Loucy (cell line): ENCODE measurements around the gene RING1.
A peak's percentile ranks its signal among the peaks of the same experiment; 100 is the strongest.

Experiments
- H2AFZ ChIP-seq: fragments of 200-600 bp; sonication (generic); 2 replicates; pipeline ENCODE4 v1.6.0; 2016; ENCODE audit warnings: antibody characterized with exemption, mild to moderate bottlenecking, low read length, moderate library complexity
- H3F3A ChIP-seq: fragments of 200-600 bp; 2 replicates; pipeline ENCODE4 v1.6.0; 2016; ENCODE audit warnings: antibody characterized with exemption, low read depth, mild to moderate bottlenecking
- H3K27me3 ChIP-seq: fragments of 200-600 bp; sonication (generic); 2 replicates; pipeline ENCODE4 v1.6.1; 2014; ENCODE audit warnings: low read length, mild to moderate bottlenecking; ENCODE audit not compliant: insufficient read depth, poor library complexity, severe bottlenecking
- H3K36me3 ChIP-seq: fragments of 200-600 bp; sonication (generic); 2 replicates; pipeline ENCODE4 v1.6.1; 2016; ENCODE audit warnings: low read length; ENCODE audit not compliant: insufficient read depth
- H3K4me1 ChIP-seq: fragments of 200-600 bp; sonication (generic); 2 replicates; pipeline ENCODE4 v1.5.1; 2014; ENCODE audit warnings: low read length, mild to moderate bottlenecking; ENCODE audit not compliant: insufficient read depth, poor library complexity, severe bottlenecking
- H3K4me2 ChIP-seq: fragments of 200-600 bp; sonication (generic); 2 replicates; pipeline ENCODE4 v1.6.0; 2014; ENCODE audit warnings: antibody characterized with exemption, low read length, low read depth, mild to moderate bottlenecking; ENCODE audit not compliant: poor library complexity, severe bottlenecking
- H3K4me3 ChIP-seq: fragments of 200-600 bp; sonication (generic); 2 replicates; pipeline ENCODE4 v1.5.1; 2014; ENCODE audit warnings: low read length, mild to moderate bottlenecking, mixed read lengths; ENCODE audit not compliant: poor library complexity, severe bottlenecking
- H3K79me2 ChIP-seq: fragments of 200-600 bp; sonication (generic); 2 replicates; pipeline ENCODE4 v1.6.1; 2014; ENCODE audit warnings: low read length; ENCODE audit not compliant: insufficient read depth
- H3K9ac ChIP-seq: fragments of 200-600 bp; sonication (generic); 2 replicates; pipeline ENCODE4 v1.6.0; 2014; ENCODE audit warnings: mild to moderate bottlenecking, low read depth, low read length, moderate library complexity; ENCODE audit not compliant: poor library complexity, severe bottlenecking
- H3K9me2 ChIP-seq: fragments of 200-600 bp; sonication (generic); replicated peaks from 2 replicates; pipeline ENCODE4 v1.6.1; 2016; ENCODE audit warnings: low read depth, low read length, mixed read lengths
- H3K9me3 ChIP-seq: fragments of 200-600 bp; sonication (generic); 2 replicates; pipeline ENCODE4 v1.6.1; 2014; ENCODE audit warnings: mild to moderate bottlenecking, antibody characterized with exemption, low read length, low read depth; ENCODE audit not compliant: insufficient read depth
- H4K20me1 ChIP-seq: fragments of 200-600 bp; sonication (generic); 2 replicates; pipeline ENCODE4 v1.6.0; 2014; ENCODE audit warnings: antibody characterized with exemption, low read length, mild to moderate bottlenecking; ENCODE audit not compliant: insufficient read depth, poor library complexity, severe bottlenecking
- EZH2phosphoT487 ChIP-seq: fragments of 200-600 bp; IDR thresholded peaks from 2 replicates; pipeline ENCODE4 v1.6.1; 2018; ENCODE audit warnings: antibody characterized with exemption, mild to moderate bottlenecking, moderate library complexity, borderline replicate concordance
- TF ChIP-seq, protein P1 (sequence below): fragments of 200-600 bp; sonication (generic); conservative IDR thresholded peaks from 2 replicates; pipeline ENCODE4 v1.5.1; 2014; ENCODE audit warnings: mild to moderate bottlenecking, antibody characterized with exemption, low read length

Gene RING1

DNA sequence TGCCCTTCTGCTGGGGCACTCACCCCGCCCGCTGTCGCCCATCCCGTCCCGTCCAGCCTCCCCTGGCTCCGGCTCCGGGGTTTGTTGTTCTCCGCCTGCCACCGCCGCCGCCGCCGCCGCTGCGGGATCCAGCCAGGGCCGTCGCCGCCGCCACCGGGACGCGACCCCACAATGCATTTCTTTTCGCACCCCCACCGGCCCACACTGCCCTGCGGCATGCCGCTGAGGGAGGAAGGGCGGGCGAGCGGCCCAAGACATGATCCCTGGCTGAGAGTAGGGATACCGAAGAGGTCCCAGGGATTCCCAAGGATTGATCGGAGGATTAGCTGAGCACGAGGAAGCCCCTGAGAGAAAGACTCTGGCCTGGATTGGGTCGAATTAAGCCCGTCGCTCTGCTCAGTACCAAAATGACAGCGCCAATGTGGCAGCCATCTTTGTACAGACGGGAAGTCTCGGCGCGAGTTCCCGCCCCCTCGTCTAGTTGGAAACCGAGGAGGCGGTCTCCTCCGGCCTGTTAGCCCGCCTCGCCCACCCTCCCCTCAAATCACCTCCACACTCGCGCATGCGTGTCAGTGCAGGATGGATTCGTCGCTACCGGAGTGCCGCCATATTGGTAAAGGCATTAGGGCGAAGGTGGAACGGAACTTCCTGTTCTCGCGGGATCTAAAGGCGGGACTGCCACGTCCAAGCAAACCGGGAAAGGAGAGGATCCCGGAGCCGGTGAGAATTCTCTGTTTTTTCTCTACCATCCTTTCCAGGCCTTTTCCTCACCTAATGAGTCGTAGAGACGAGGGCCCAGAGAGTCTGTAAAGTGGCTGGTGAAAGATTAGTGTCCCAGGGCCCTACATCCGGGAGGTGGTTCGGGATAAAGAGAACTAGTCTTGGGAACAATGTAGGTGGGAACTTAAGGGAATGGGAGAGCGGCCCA lies 7.8 kb upstream of the RING1 start, which contains the start of the genes RXRB and SLC39A7:
RXRB (minus strand) TSS at position 447 of the 928 bp plus-strand sequence; CDS start at position 258, 189 bp downstream.
SLC39A7 (plus strand) TSS at position 649 of the 928 bp plus-strand sequence. CDS start 379 bp downstream, outside the sequence.
- Histone ChIP-seq H3K27me3 (no peaks in the 10 kb centered on the region), H4K20me1 (peaks cover 60% of the 10 kb centered on the region), H3K36me3 (peaks cover 29% of the 10 kb centered on the region; the same call in 1 of the 2 replicates), H3K4me1 (peaks cover 64% of the 10 kb centered on the region), H3F3A (0 out of 2 replicates have a peak, but pooled peaks cover 5% of the 10 kb centered on the region), H3K4me2 (peak within 1 kb of the TSS; percentile 99), H3K79me2 (peaks cover 82% of the 10 kb centered on the region), H3K9me3 (no peaks in the 10 kb centered on the region), H3K4me3 (peak within 1 kb of the TSS; percentile 87), H2AFZ (peak within 1 kb of the TSS; percentile 95), H3K9me2 (no peaks in the 10 kb centered on the region), H3K9ac (peak within 1 kb of the TSS; percentile 87)
- TF ChIP-seq, protein P1, sequence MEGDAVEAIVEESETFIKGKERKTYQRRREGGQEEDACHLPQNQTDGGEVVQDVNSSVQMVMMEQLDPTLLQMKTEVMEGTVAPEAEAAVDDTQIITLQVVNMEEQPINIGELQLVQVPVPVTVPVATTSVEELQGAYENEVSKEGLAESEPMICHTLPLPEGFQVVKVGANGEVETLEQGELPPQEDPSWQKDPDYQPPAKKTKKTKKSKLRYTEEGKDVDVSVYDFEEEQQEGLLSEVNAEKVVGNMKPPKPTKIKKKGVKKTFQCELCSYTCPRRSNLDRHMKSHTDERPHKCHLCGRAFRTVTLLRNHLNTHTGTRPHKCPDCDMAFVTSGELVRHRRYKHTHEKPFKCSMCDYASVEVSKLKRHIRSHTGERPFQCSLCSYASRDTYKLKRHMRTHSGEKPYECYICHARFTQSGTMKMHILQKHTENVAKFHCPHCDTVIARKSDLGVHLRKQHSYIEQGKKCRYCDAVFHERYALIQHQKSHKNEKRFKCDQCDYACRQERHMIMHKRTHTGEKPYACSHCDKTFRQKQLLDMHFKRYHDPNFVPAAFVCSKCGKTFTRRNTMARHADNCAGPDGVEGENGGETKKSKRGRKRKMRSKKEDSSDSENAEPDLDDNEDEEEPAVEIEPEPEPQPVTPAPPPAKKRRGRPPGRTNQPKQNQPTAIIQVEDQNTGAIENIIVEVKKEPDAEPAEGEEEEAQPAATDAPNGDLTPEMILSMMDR = no peak
- TF ChIP-seq EZH2phosphoT487 = no peak

DNA sequence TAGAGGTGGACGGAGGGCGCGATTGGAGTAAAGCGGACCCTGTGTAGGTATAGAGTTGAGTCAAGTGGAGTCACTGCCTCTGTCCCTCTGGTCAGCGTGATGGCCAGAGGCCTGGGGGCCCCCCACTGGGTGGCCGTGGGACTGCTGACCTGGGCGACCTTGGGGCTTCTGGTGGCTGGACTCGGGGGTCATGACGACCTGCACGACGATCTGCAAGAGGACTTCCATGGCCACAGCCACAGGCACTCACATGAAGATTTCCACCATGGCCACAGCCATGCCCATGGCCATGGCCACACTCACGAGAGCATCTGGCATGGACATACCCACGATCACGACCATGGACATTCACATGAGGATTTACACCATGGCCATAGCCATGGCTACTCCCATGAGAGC lies 7.2 kb upstream of the RING1 start:
- Histone ChIP-seq H2AFZ (peak overlapping the region; percentile 76), H3K4me1 (peaks cover 66% of the 10 kb centered on the region), H3K36me3 (peaks cover 23% of the 10 kb centered on the region; the same call in 1 of the 2 replicates)

DNA sequence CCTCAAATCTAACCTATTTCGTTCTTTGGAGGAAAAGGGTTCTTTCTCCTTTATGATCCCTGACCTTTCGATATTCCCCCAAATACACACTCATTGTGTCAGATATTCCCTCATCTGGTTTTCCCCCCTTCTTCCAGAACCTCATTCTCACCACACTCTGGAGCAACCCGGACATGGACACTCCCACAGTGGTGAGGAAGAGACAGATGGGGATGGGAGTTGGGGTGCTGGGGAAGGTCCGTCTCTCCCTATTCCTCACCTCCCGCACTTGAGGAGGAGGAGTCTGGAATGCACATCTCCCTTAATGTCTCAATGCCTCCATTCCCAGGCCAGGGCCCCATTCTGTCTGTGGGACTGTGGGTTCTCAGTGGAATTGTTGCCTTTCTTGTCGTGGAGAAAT lies 6.4 kb upstream of the RING1 start:
- peak overlapping the region; percentile 87 for H3K9ac ChIP-seq
- 0 out of 2 replicates have a peak, but pooled peaks cover 5% of the 10 kb centered on the region for H3F3A ChIP-seq
- no peak for TF ChIP-seq EZH2phosphoT487
- TF ChIP-seq, protein P1 = no peak
- peaks cover 50% of the 10 kb centered on the region for H4K20me1 ChIP-seq
- peak overlapping the region; percentile 98 for H3K4me2 ChIP-seq
- peak overlapping the region; percentile 87 for H3K4me3 ChIP-seq
- peaks cover 18% of the 10 kb centered on the region; the same call in 1 of the 2 replicates for H3K36me3 ChIP-seq
- no peaks in the 10 kb centered on the region for H3K9me3 ChIP-seq
- H3K27me3 ChIP-seq = no peaks in the 10 kb centered on the region
- peaks cover 65% of the 10 kb centered on the region for H3K4me1 ChIP-seq
- H3K79me2 ChIP-seq = peaks cover 74% of the 10 kb centered on the region
- no peak overlapping the region for H2AFZ ChIP-seq
- H3K9me2 ChIP-seq = no peaks in the 10 kb centered on the region

More for the DNA sequence above, 7.2 kb upstream of the RING1 start:
- H3K4me2 ChIP-seq = peak overlapping the region; percentile 98
- no peak for TF ChIP-seq EZH2phosphoT487
- TF ChIP-seq, protein P1 = no peak; the same call in 1 of the 2 replicates
- no peaks in the 10 kb centered on the region for H3K9me2 ChIP-seq
- 0 out of 2 replicates have a peak, but pooled peaks cover 5% of the 10 kb centered on the region for H3F3A ChIP-seq
- H3K9me3 ChIP-seq = no peaks in the 10 kb centered on the region
- H3K79me2 ChIP-seq = peaks cover 82% of the 10 kb centered on the region
- H3K4me3 ChIP-seq = peak overlapping the region; percentile 87
- no peaks in the 10 kb centered on the region for H3K27me3 ChIP-seq
- H4K20me1 ChIP-seq = peaks cover 58% of the 10 kb centered on the region
- H3K9ac ChIP-seq = peak overlapping the region; percentile 87
